Stimulated activated naive B cell treated with anti-CD40 and anti-IgM and Interleukin-4, amounts not matched to agents 10 μg/mL and 1 μg/mL and 100 μg/mL, for 72 hours (primary cell): ENCODE measurements around the gene FAM222A.
A peak's percentile ranks its signal among the peaks of the same experiment; 100 is the strongest.

ENCODE experiments used
- ATAC-seq, 2 donors: fragments of 150-1000 bp; cut with Tn5 transposase; replicated peaks; 2 replicates each; pipeline ENCODE4 v1.10.0; 2021; ENCODE audit warnings: moderate library complexity in 1 of 2
- DNase-seq: peaks from one replicate; pipeline ENCODE4 v3.0.0; 2021
- H3K27ac Mint-ChIP-seq: one replicate; pipeline ENCODE4 v1.8.0; 2022; ENCODE audit warnings: mild to moderate bottlenecking, mixed read lengths
- H3K27me3 Mint-ChIP-seq, 2 donors: one replicate each; pipeline ENCODE4 v1.8.0; 2022; ENCODE audit warnings: mixed read lengths in 2 of 2
- H3K36me3 Mint-ChIP-seq, 2 donors: one replicate each; pipeline ENCODE4 v1.8.0; 2022; ENCODE audit warnings: mixed read lengths in 2 of 2, mild to moderate bottlenecking in 1 of 2
- H3K4me1 Mint-ChIP-seq, 2 donors: one replicate each; pipeline ENCODE4 v1.8.0; 2022; ENCODE audit warnings: mixed read lengths in 2 of 2, mild to moderate bottlenecking in 1 of 2
- H3K4me3 Mint-ChIP-seq, 2 donors: one replicate each; pipeline ENCODE4 v1.8.0; 2022; ENCODE audit warnings: mild to moderate bottlenecking in 2 of 2, mixed read lengths in 2 of 2, moderate library complexity in 1 of 2
- H3K9me3 Mint-ChIP-seq, 2 donors: one replicate each; pipeline ENCODE4 v1.8.0; 2022; ENCODE audit warnings: mixed read lengths in 2 of 2, mild to moderate bottlenecking in 1 of 2

The FAM222A gene

GRCh38 chr12:109720857-109721189 is 7.2 kb downstream of the FAM222A start:
- Mint-ChIP-seq H3K27me3 (peaks cover 21 to 45% of the 10 kb centered on the region in 2 donors), H3K4me3 (no peak overlapping the region), H3K9me3 (no peaks in the 10 kb centered on the region), H3K27ac (peak overlapping the region; percentile 14), H3K36me3 (no peaks in the 10 kb centered on the region), H3K4me1 (peaks cover 2 to 8% of the 10 kb centered on the region in 2 donors)
- no peak for ATAC-seq
- DNase-seq, result no peak

DNA sequence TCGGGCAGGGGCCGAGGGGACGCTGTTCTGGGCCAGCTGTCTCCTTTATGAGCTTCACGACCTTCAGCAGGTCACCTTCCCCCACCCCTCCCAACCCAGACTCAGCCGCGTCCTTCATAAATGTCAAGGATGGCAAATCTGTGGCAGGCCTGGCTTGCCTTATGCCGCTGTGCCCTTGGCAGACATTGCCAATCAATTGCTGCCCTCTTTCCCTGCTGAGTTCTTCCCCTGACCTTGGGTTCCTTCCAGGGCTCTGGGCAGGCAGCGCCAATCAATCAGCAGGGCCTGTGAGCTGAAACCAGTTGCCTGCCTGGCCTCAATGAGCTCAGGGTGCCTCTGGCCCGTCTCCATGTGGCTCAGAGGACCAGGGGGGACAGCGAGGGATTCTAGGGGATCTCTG is 7.7 kb downstream of the FAM222A start:
- no peaks in the 10 kb centered on the region for H3K9me3 Mint-ChIP-seq
- peaks cover 21 to 41% of the 10 kb centered on the region in 2 donors for H3K27me3 Mint-ChIP-seq
- no peak for ATAC-seq
- no peak overlapping the region for H3K4me3 Mint-ChIP-seq
- DNase-seq, result no peak
- no peaks in the 10 kb centered on the region for H3K36me3 Mint-ChIP-seq
- peaks cover 2 to 7% of the 10 kb centered on the region in 2 donors for H3K4me1 Mint-ChIP-seq
- no peak overlapping the region for H3K27ac Mint-ChIP-seq

DNA sequence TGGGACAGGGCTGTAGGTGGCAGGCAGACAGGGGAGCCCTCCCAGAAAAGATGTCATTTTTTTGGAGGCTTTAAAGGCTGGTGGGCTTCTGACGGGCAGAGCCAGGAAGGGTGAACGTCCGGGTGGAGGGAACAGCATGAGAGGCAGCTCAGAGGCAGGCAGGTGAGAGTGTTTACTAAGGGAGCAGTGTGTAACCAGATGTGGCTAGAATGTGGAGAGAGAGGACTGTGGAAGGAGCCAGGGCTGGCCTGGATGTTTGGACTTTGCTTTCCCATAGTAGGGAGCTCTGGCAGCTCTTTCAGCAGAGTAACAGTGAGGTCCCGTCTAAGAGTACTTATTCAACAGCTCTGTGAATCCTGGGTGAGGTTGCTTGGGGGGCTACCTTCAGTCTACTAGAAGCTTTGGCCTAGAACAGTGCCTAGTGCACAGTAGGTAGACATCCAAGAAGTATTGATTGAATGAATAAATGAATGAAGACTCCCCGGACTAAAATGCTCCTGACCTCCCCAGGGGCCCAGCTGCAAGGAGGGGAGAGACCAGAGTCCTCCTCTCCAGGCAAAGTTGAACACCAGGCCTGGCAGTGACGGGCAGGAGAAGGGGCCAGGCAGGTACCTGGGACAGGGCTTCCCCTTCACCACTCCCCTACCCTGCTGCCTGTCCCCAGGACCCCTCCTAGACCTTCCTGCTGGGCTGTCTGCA is 8.5 kb downstream of the FAM222A start:
- no peak overlapping the region for H3K4me3 Mint-ChIP-seq
- no peaks in the 10 kb centered on the region for H3K9me3 Mint-ChIP-seq
- H3K4me1 Mint-ChIP-seq, result peaks cover 2 to 7% of the 10 kb centered on the region in 2 donors
- no peaks in the 10 kb centered on the region for H3K36me3 Mint-ChIP-seq
- ATAC-seq, result no peak
- no peak for DNase-seq
- H3K27ac Mint-ChIP-seq, result no peak overlapping the region
- H3K27me3 Mint-ChIP-seq, result peaks cover 19 to 32% of the 10 kb centered on the region in 2 donors

- Mint-ChIP-seq H3K36me3 (no peaks in the 10 kb centered on the region), H3K9me3 (no peaks in the 10 kb centered on the region), H3K27ac (no peak overlapping the region), H3K4me1 (peaks cover 3 to 9% of the 10 kb centered on the region in 2 donors), H3K27me3 (peaks cover 13 to 27% of the 10 kb centered on the region in 2 donors), H3K4me3 (no peak overlapping the region)
- no peak for DNase-seq
- no peak for ATAC-seq
Observed at GRCh38 chr12:109722721-109723094, 9.1 kb downstream of the FAM222A start.

DNA sequence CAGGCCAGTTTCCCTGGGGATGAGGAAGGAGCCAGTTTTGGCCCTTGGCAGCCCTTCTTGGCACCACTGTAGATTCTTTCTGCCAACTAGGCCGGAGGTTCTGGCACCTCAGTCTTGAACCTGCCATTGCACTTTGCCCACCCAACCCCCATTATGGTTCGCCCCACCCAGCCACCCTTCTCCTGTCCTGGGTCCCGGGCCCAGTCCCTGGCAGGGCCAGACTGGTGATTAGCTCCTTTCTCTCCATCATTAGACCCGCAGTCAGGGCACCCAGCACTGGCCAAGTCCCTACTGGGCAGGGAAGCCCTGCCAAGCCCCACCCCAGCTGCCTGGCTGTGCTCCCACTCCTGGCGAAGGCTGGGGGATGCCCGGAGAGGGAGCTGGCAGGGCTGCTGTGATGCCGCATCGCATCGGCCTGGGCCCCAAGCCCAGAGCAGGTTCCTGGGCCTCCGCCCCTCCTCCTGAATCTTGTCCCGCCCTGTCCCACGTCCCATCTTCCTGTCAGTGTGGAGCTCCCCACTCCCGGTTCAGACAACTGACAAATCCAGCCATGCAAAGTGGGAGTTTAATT is 9.8 kb downstream of the FAM222A start:
- DNase-seq (no peak), ATAC-seq (no peak)
- Mint-ChIP-seq H3K27ac (no peak overlapping the region), H3K27me3 (peaks cover 11 to 23% of the 10 kb centered on the region in 2 donors), H3K36me3 (no peaks in the 10 kb centered on the region), H3K9me3 (no peaks in the 10 kb centered on the region), H3K4me1 (peaks cover 7 to 12% of the 10 kb centered on the region in 2 donors), H3K4me3 (no peak overlapping the region)

- Mint-ChIP-seq H3K27ac (no peak overlapping the region), H3K9me3 (no peaks in the 10 kb centered on the region)
Observed at GRCh38 chr12:109724321-109724892, 10.8 kb downstream of the FAM222A start.

DNA sequence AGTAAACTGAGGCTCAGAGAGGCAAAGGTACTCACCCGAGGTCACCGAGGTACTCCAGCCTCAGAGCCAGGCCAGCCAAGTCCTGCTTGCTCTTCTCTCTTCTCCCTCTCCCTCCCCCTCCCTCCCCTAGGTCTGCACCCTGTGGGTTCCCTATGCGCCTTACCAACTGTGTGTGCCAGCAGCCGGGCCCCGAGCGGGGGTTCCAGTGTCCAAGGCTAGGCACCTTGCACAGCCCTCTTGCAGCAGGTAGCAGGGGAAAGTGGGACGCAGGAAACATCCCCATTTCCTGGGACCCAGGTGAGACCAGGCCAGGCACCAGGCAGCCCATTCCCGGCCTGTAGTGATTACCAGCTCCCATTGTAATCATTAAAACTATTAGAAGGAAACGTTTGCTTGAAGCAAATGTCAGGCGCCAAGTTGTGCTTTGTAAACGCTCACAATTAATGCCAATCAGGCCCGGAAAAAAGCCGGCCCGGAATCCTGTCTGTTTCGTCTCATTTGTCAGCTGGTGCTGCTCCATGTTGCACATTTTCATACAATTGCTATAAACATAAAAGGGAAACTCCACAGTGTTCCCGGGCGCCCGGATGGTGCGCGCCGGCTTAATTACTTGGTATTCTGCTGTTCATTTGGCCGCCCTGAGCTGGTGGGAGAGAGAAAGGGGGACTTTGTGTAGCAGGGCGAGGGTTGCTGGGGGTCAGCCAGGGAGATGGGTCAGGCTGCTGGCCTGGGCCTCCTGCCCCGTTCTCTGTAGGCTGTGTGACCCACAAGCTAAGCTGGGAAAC is 11.9 kb downstream of the FAM222A start:
- ATAC-seq, result no peak
- H3K4me3 Mint-ChIP-seq, result no peak overlapping the region

More at GRCh38 chr12:109724321-109724892, 10.8 kb downstream of the FAM222A start:
- no peak overlapping the region for H3K4me3 Mint-ChIP-seq
- DNase-seq (no peak), ATAC-seq (no peak)
- H3K36me3 Mint-ChIP-seq, result no peaks in the 10 kb centered on the region
- H3K27me3 Mint-ChIP-seq, result peaks cover 3 to 13% of the 10 kb centered on the region in 2 donors
- H3K4me1 Mint-ChIP-seq, result peaks cover 7 to 8% of the 10 kb centered on the region in 2 donors

DNA sequence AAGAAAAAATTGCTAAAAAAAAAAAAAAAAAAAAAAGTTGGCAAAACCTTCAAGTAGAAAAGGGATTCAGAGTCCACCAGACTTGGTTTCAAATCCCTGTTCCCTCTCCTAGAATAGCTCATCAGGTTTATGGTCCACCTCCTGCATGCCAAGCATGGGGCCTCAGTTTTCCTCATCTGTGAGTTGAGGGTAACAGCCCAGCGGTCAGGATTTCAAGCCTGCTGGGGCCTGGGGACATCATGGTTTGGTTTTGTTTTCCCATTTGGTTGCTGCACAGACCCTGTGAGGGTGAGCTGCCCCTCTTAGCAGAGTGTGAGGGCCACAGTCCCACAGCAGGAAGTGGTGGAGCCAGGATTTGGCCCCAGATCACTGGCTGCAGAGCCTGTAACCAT is 12.5 kb downstream of the FAM222A start:
- ATAC-seq (no peak), DNase-seq (no peak)
- Mint-ChIP-seq H3K36me3 (no peaks in the 10 kb centered on the region), H3K27ac (no peak overlapping the region), H3K4me1 (peaks cover 7 to 8% of the 10 kb centered on the region in 2 donors), H3K4me3 (no peak overlapping the region), H3K27me3 (no peaks in the 10 kb centered on the region), H3K9me3 (no peaks in the 10 kb centered on the region)

More for the DNA sequence above, 11.9 kb downstream of the FAM222A start:
- no peaks in the 10 kb centered on the region for H3K9me3 Mint-ChIP-seq
- H3K27me3 Mint-ChIP-seq, result peaks cover 0 to 2% of the 10 kb centered on the region in 2 donors
- DNase-seq, result no peak
- H3K27ac Mint-ChIP-seq, result no peak overlapping the region
- no peaks in the 10 kb centered on the region for H3K36me3 Mint-ChIP-seq
- H3K4me1 Mint-ChIP-seq, result peaks cover 7 to 8% of the 10 kb centered on the region in 2 donors

DNA sequence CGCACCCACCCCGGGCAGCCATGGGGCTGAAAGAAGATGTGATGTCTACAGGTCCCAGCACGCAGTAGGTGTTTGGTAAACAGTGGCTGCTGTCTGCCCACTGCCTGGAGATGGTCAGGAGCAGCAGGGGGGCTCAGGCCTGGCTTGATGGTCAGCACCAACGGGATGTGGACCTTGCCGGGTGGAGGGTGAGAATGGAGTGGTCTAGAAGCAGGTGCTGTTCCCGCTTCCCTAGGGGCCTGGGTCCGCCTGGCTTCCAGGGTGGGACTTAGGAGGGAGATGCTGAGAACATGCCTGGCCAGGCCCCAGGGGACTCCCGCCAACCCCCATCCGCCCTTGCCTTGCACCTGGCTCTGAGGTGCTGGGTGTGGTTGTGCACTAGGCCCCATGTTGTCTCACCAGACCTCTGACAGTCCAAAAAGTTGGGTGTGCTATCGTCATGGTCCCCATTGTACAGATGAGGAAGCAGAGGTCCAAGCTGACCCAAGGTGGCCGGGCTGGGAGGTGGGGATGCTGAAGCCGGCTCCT is 12.9 kb downstream of the FAM222A start:
- H3K4me1 Mint-ChIP-seq, result peaks cover 7 to 8% of the 10 kb centered on the region in 2 donors
- DNase-seq (no peak), ATAC-seq (no peak)
- H3K27ac Mint-ChIP-seq, result no peak overlapping the region
- H3K4me3 Mint-ChIP-seq, result no peak overlapping the region
- H3K36me3 Mint-ChIP-seq, result no peaks in the 10 kb centered on the region
- H3K27me3 Mint-ChIP-seq, result no peaks in the 10 kb centered on the region
- no peaks in the 10 kb centered on the region for H3K9me3 Mint-ChIP-seq

GRCh38 chr12:109727039-109727723 is 13.6 kb downstream of the FAM222A start:
- Mint-ChIP-seq H3K36me3 (no peaks in the 10 kb centered on the region), H3K4me3 (no peak overlapping the region), H3K27me3 (no peaks in the 10 kb centered on the region), H3K9me3 (no peaks in the 10 kb centered on the region), H3K4me1 (peaks cover 7 to 8% of the 10 kb centered on the region in 2 donors), H3K27ac (no peak overlapping the region)
- DNase-seq (no peak), ATAC-seq (no peak)

- Mint-ChIP-seq H3K36me3 (no peaks in the 10 kb centered on the region), H3K4me1 (peaks cover 7 to 8% of the 10 kb centered on the region in 2 donors), H3K9me3 (no peaks in the 10 kb centered on the region), H3K27ac (no peak overlapping the region), H3K27me3 (peaks cover 4 to 5% of the 10 kb centered on the region in 2 donors), H3K4me3 (no peak overlapping the region)
- DNase-seq (no peak), ATAC-seq (no peak)
Observed at GRCh38 chr12:109727746-109728726, 14.4 kb downstream of the FAM222A start.

DNA sequence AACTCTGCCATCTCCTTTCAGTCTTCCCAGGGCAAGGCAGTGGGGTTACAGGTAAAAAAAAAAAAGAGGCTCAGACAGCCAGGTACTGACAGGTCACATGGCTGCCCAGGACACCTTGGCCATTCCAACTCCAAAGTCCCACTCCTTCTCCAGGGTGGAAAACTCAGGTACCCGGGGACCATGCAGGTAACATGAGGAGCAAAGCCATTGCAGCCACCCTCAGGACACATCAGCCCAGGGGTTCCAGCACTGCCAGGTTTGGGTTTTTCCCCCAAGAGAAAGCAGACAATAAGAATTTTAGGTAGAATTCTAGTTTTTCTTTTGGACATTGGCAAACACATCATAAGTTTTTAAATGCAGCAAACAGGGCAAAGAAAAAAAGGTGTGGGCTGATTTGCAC is 15.3 kb downstream of the FAM222A start:
- H3K36me3 Mint-ChIP-seq, result no peaks in the 10 kb centered on the region
- H3K9me3 Mint-ChIP-seq, result no peaks in the 10 kb centered on the region
- peaks cover 7 to 8% of the 10 kb centered on the region in 2 donors for H3K4me1 Mint-ChIP-seq
- no peak overlapping the region for H3K27ac Mint-ChIP-seq
- DNase-seq (no peak), ATAC-seq (no peak)
- H3K27me3 Mint-ChIP-seq, result peaks cover 9 to 11% of the 10 kb centered on the region in 2 donors
- no peak overlapping the region for H3K4me3 Mint-ChIP-seq

- Mint-ChIP-seq H3K27me3 (peaks cover 9 to 16% of the 10 kb centered on the region in 2 donors), H3K4me3 (no peak overlapping the region), H3K4me1 (peaks cover 7 to 8% of the 10 kb centered on the region in 2 donors), H3K9me3 (no peaks in the 10 kb centered on the region), H3K36me3 (no peaks in the 10 kb centered on the region), H3K27ac (no peak overlapping the region)
- DNase-seq (no peak), ATAC-seq (no peak)
Observed at GRCh38 chr12:109729371-109729781, 15.8 kb downstream of the FAM222A start.
